ENCODE measurements around the gene FCHO1.
A peak's percentile ranks its signal among the peaks of the same experiment; 100 is the strongest.
"Not testable (repeated sequence)": the region's sequence is repeated elsewhere in the genome, so short reads cannot be mapped to it uniquely, and the experiment has no call there.

Gene FCHO1

GRCh38 chr19:17765069-17765618 is 13.9 kb downstream of the FCHO1 start:
- no peak for DNase-seq

- peak; percentile 73 for DNase-seq
Observed at GRCh38 chr19:17766543-17767131, 15.4 kb downstream of the FCHO1 start.

- no peak for DNase-seq
Observed at GRCh38 chr19:17767559-17767958, 16.3 kb downstream of the FCHO1 start.

GRCh38 chr19:17770613-17771012 is 19.3 kb downstream of the FCHO1 start:
- no peak for DNase-seq

- peak; percentile 32 for DNase-seq
Observed at GRCh38 chr19:17772172-17772571, 20.9 kb downstream of the FCHO1 start.

- DNase-seq = no peak
Observed at GRCh38 chr19:17775245-17775927, 24.1 kb downstream of the FCHO1 start.

GRCh38 chr19:17775991-17776803 is 24.9 kb downstream of the FCHO1 start:
- no peak for DNase-seq

GRCh38 chr19:17777840-17778239 is 26.6 kb downstream of the FCHO1 start:
- not testable (repeated sequence) for DNase-seq

GRCh38 chr19:17778251-17778967 is 27.1 kb downstream of the FCHO1 start:
- peak; percentile 40 for DNase-seq

GRCh38 chr19:17778968-17779929 is 28.0 kb downstream of the FCHO1 start:
- peak; percentile 49 for DNase-seq

GRCh38 chr19:17780781-17781180 is 29.5 kb downstream of the FCHO1 start:
- DNase-seq = no peak

GRCh38 chr19:17783721-17784120 is 32.4 kb downstream of the FCHO1 start:
- not testable (repeated sequence) for DNase-seq

- peak; percentile 55 for DNase-seq
Observed at GRCh38 chr19:17784201-17785008, 33.1 kb downstream of the FCHO1 start.

- DNase-seq = no peak
Observed at GRCh38 chr19:17787274-17787913, 36.1 kb downstream of the FCHO1 start.

GRCh38 chr19:17788632-17789031 is 37.4 kb downstream of the FCHO1 start:
- no peak for DNase-seq

GRCh38 chr19:17790059-17790780 is 38.9 kb downstream of the FCHO1 start:
- no peak for DNase-seq

GRCh38 chr19:17794412-17794730 is 43.1 kb downstream of the FCHO1 start:
- DNase-seq = no peak

GRCh38 chr19:17794731-17795494 is 43.6 kb downstream of the FCHO1 start, which contains the start of gene B3GNT3:
TSS of gene B3GNT3 (plus strand) at chr19:17795138. CDS start at chr19:17807808, 12,670 bp downstream.
- DNase-seq = peak; percentile 29

- no peak for DNase-seq
Observed at GRCh38 chr19:17795495-17795856, 44.2 kb downstream of the FCHO1 start.

Measured in fibroblast of skin of back (primary cell).